Stimulated activated CD4-positive, alpha-beta T cell treated with anti-CD3 and anti-CD28 coated beads, TNF-alpha, amount 100 ng/mL, for 48 hours (primary cell): ENCODE data around the gene SLC38A1.
"Not testable (repeated sequence)": the region's sequence is repeated elsewhere in the genome, so short reads cannot be mapped to it uniquely, and the experiment has no call there.

ENCODE experiments used
- DNase-seq, 3 donors: peaks; one replicate each; pipeline ENCODE4 v3.0.0-alpha.2; 2020; ENCODE audit warnings: low read depth in 3 of 3

SLC38A1 gene

GRCh38 chr12:46165191-46165590 lies 103.7 kb downstream of the SLC38A1 start:
- DNase-seq, result no peak

- no peak for DNase-seq
Observed at GRCh38 chr12:46164186-46164761, 104.6 kb downstream of the SLC38A1 start.

DNA sequence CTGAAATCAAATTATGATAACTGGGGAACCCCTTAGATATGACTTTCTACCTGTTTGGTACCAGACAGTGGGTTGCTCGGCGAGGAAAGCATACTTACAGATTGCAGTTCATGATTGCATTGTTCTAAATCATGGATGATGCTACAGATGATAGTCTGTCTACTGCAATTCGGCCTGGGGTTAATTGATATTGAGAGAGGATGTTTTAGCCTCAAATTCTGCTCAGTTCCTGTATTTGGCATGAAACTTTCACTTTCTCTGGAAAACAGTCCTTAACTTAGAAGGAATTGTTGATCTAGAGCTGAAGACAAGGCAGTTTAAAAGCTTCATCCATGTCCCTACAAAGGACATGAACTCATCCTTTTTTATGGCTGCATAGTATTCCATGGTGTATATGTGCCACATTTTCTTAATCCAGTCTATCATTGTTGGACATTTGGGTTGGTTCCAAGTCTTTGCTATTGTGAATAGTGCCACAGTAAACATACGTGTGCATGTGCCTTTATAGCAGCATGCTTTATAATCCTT lies 106.2 kb downstream of the SLC38A1 start:
- not testable (repeated sequence) for DNase-seq

- no peak for DNase-seq
Observed at GRCh38 chr12:46160981-46161690, 107.7 kb downstream of the SLC38A1 start.

DNA sequence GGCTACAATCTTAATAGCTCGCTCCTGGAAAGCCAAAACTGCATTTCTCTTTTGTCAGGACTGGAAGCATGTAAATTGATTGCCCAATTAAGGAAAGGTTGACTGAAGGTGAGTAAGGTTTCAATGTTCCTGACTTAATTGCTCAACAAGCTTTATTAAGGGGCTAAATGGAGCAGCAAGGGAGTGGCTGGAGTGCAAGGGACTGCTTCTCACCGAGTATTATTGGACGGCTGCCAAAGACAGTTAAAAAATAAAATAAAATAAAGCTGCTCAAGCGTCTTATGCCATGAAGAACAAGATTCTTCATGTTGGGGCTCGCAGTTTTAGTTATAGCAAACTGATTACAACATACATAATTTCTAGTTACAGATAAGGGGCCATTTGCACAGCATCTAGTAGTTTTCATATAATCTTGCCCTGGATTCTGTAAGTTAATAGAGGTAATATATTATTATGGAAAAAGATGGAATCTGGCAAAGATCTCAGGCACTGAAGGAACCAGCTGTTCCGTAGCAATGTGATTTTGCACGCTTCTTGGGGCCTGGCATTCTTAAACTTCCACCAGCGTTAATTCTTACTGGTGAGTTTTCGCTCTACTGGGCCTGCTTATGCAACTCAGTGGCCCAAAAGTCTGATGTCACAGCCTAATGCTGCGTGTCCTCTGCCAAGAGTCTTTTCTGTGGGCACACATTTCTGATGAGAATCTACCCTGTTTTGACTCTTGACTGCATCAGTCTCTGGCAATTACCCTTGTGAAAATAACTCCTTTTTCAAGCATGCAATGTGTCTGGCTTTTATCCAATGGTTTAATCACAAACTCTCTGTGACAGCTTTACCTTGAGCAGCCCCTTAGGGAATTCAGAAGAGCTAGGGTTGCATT lies 108.5 kb downstream of the SLC38A1 start:
- no peak for DNase-seq

DNA sequence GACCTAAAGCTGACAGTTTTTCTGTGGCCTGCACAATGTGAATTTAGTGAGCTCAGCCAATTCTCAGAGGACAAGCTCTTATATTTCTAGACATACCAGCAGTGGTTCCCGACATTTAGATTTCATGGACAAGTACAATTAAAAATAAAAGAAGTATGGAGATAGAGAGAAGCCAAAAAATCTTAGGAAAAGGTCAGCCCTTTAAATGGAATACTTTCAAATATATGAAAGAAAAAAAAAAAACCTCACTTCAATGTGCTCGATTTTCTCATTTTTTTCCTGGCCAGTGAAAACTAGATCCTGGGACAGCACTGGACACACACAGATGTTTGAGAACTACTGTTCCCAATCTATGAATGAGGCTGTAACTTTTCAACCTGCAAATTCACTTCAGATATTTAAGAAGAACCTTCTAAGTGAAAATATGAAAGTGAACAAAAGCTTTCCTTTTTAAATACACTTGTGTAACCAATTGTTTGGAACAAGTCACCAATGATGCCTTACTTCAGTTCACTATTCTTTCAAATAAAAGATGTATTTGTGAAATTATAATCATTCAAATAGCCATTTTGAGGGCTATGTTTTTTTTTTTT lies 109.4 kb downstream of the SLC38A1 start:
- DNase-seq, result no peak

DNA sequence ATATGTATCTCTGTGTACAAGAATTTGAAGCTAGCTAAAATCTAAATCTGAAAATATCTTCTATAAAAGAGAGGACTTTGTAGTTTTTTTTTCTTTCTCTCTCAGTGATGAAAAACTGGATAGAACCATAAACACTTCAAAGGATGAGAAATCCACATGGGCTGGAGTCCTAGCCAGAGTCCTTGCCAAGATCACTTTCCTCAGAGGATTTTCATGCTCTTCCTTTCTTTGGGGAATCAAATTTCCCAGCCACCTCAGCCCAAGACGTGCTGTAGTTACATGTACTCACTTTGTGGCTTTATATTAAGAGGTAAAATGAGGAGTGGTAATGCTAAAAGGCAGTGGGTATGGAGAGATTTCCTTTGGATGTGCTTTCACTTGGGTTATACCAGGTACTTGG lies 110.3 kb downstream of the SLC38A1 start:
- DNase-seq, result no peak

- DNase-seq, result no peak
Observed at GRCh38 chr12:46154221-46154985, 114.4 kb downstream of the SLC38A1 start.

GRCh38 chr12:46153268-46153872 lies 115.5 kb downstream of the SLC38A1 start:
- no peak for DNase-seq

DNA sequence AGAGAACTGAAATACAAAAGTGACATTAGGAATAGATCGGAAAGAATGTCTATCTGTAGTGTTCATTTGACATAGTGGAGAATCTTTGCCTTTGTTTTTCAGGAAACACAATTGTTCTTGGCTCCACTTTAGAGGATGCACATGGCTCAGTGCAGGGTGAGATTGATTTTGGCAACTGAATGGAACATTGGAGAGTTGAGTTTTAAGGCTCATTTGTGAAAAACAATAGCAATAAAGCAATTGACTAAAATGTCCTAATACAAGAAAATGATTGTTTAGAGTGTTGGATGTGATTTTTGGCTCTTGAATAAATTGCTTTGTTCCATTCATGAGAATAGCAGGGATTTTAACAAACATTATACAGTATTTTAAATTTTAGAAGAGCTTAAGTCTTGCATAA lies 116.4 kb downstream of the SLC38A1 start:
- no peak for DNase-seq

GRCh38 chr12:46150735-46151134 lies 118.1 kb downstream of the SLC38A1 start:
- DNase-seq, result no peak

DNA sequence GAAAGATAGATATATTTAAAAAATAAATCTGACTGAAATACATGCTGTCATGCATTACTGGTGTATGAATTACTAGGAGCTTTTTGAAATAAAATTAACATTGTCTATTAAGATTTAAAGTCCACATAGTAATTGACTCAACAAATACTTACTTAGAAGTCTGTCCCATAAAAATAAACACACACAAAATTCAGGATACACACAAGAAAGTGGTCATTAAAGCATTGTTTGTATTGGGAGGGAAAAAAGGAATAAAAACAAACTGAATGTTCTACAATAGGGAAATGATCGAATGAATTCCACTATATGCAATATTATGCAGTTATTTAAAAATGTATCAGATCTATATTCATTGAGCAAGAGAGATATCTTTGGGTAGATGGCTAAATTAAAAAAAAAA lies 118.9 kb downstream of the SLC38A1 start:
- no peak for DNase-seq

GRCh38 chr12:46149079-46149464 lies 119.8 kb downstream of the SLC38A1 start:
- no peak for DNase-seq

GRCh38 chr12:46148327-46149078 lies 120.3 kb downstream of the SLC38A1 start:
- no peak for DNase-seq

- DNase-seq, result no peak
Observed at GRCh38 chr12:46147144-46147543, 121.7 kb downstream of the SLC38A1 start.

DNA sequence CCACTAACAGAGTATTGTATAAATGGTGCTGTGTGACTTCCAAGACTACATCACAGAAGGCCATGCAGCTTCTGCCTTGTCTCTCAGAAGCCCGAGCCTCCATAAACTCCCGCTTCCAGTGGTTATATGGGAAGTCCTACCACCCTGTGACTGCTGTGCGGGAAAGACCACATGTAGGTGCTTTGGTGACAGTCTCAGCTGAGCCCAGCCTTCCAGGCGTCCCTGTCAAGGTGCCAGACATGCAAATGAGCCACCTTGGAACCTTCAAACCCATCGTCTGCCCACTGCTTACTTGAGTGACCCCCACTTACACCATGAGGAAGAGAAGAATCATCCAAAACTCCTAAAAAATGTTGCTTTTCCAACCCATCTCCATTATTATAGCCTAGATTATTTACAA lies 123.0 kb downstream of the SLC38A1 start:
- DNase-seq, result no peak

DNA sequence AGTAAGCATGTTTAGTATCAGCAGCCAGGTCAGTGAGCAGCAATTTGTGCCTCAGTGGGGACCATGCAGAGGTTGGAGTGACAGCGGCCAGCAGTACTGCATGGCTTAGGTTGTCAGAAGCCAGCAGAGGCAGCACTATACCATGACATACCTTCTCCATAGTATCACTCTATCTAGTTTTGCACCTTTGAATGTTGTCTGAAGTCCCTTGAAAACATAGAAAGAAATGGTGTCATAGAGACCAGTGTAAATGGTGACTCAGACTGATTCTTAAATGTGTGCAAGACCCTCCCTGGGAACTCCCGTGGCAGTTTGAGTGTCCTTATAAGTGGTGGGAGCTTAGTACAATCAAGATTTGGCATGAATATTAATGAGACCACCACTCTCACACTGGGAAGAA lies 124.4 kb downstream of the SLC38A1 start:
- DNase-seq, result no peak

GRCh38 chr12:46136249-46136648 lies 132.6 kb downstream of the SLC38A1 start:
- no peak for DNase-seq

DNA sequence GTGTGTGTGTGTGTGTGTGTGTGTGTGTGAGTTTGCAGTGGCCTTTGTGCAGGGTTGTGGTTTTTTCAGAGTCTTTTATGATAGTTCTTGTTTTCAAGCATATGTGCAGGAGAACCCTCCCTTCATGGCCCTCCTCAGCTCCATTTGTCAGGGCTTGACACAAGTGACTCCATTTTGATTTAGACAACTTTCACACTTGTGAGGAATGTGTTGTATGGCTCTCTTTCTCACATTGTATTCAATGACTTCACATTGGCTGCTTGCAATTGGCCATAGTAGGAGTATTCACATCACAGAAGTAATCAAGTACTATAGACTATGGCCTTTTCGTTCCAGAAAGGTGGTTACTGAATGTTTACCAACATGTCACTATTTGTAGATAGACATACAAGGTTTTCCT lies 133.1 kb downstream of the SLC38A1 start:
- no peak for DNase-seq

- DNase-seq, result no peak
Observed at GRCh38 chr12:46134852-46135251, 134.0 kb downstream of the SLC38A1 start.
